Stimulated activated CD4-positive, alpha-beta T cell treated with anti-CD3 and anti-CD28 coated beads, Interleukin-1b, Interleukin-23, amount 100 ng/mL, for 4 hours (primary cell): ENCODE measurements around the gene POTEC.
"Not testable (repeated sequence)": the region's sequence is repeated elsewhere in the genome, so short reads cannot be mapped to it uniquely, and the experiment has no call there.

ENCODE experiments used
- DNase-seq, 2 donors: peaks; one replicate each; pipeline ENCODE4 v3.0.0-alpha.2; 2020; ENCODE audit warnings: low read depth in 2 of 2

The POTEC gene

GRCh38 chr18:14543446-14543964 is at the start of gene POTEC:
Gene POTEC, minus strand, starts transcription at chr18:14543600. Its CDS starts 454 bp downstream, at chr18:14543146.
- DNase-seq = not testable (repeated sequence)

- no peak for DNase-seq
These were observed 34.6 kb upstream of the POTEC start for GRCh38 chr18:14577971-14578370.

GRCh38 chr18:14559502-14559901 is 16.1 kb upstream of the POTEC start:
- not testable (repeated sequence) for DNase-seq

GRCh38 chr18:14531659-14532058 is 11.7 kb downstream of the POTEC start:
- not testable (repeated sequence) for DNase-seq

GRCh38 chr18:14510707-14511106 is 32.7 kb downstream of the POTEC start:
- DNase-seq = not testable (repeated sequence)

- not testable (repeated sequence) for DNase-seq
These were observed 39.7 kb downstream of the POTEC start for GRCh38 chr18:14503691-14504090.

GRCh38 chr18:14501894-14502293 is 41.5 kb downstream of the POTEC start:
- not testable (repeated sequence) for DNase-seq

- not testable (repeated sequence) for DNase-seq
These were observed 54.0 kb downstream of the POTEC start for GRCh38 chr18:14489256-14490014.

GRCh38 chr18:14488789-14489188 is 54.6 kb downstream of the POTEC start:
- DNase-seq = not testable (repeated sequence)

- DNase-seq = not testable (repeated sequence)
These were observed 56.3 kb downstream of the POTEC start for GRCh38 chr18:14486926-14487580.

- DNase-seq = not testable (repeated sequence)
These were observed 64.3 kb downstream of the POTEC start for GRCh38 chr18:14479076-14479475.

GRCh38 chr18:14475520-14475919 is 67.9 kb downstream of the POTEC start:
- not testable (repeated sequence) for DNase-seq

- not testable (repeated sequence) for DNase-seq
These were observed 68.6 kb downstream of the POTEC start for GRCh38 chr18:14474752-14475151.

- not testable (repeated sequence) for DNase-seq
These were observed 69.2 kb downstream of the POTEC start for GRCh38 chr18:14474007-14474720.

- DNase-seq = not testable (repeated sequence)
These were observed 70.0 kb downstream of the POTEC start for GRCh38 chr18:14473250-14474006.

GRCh38 chr18:14471286-14471685 is 72.1 kb downstream of the POTEC start:
- not testable (repeated sequence) for DNase-seq

GRCh38 chr18:14470446-14470845 is 73.0 kb downstream of the POTEC start:
- DNase-seq = not testable (repeated sequence)

- DNase-seq = not testable (repeated sequence)
These were observed 73.4 kb downstream of the POTEC start for GRCh38 chr18:14470046-14470445.

GRCh38 chr18:14465989-14466388 is 77.4 kb downstream of the POTEC start:
- DNase-seq = not testable (repeated sequence)
